Measurements from ENCODE around the gene RCOR1. TPM values are rescaled to one million over a fixed set of nuclear protein-coding genes. Genes with fewer than 3 reads are reported as not detected.

Gene RCOR1
- total RNA-seq, 1 donor from 2014 or later = 4.7 TPM

GRCh38 chr14:102771144-102771543, 178.7 kb downstream of the RCOR1 start:
- H3K4me1 ChIP-seq = no peaks in the 10 kb centered on the region
- TF ChIP-seq CTCF (IDR thresholded peaks at IDR 0.05) = no peak
- H3K27ac ChIP-seq = no peak overlapping the region
- H3K27me3 ChIP-seq = no peaks in the 10 kb centered on the region
- no peak for DNase-seq (ENCODE audit: low spot score in 2 of 2)
- no peaks in the 10 kb centered on the region for H3K9me3 ChIP-seq
- H3K4me3 ChIP-seq = no peak overlapping the region
- intact Hi-C loops (cut with DNase I) = no loop called here
- no peaks in the 10 kb centered on the region for H3K36me3 ChIP-seq

GRCh38 chr14:102772781-102773570, 180.5 kb downstream of the RCOR1 start:
- no peak for DNase-seq (ENCODE audit: low spot score in 2 of 2)
- Histone ChIP-seq H3K27ac (no peak overlapping the region), H3K9me3 (no peaks in the 10 kb centered on the region), H3K27me3 (no peaks in the 10 kb centered on the region), H3K4me1 (no peaks in the 10 kb centered on the region), H3K4me3 (no peak overlapping the region), H3K36me3 (no peaks in the 10 kb centered on the region)
- no peak for TF ChIP-seq CTCF (IDR thresholded peaks at IDR 0.05)
- intact Hi-C loops (cut with DNase I) = no loop called here

GRCh38 chr14:102774391-102775153, 182.1 kb downstream of the RCOR1 start:
- TF ChIP-seq CTCF (IDR thresholded peaks at IDR 0.05) = peak; percentile 43 to 67 (median 54)
- H3K4me3 ChIP-seq = no peak overlapping the region
- no peaks in the 10 kb centered on the region for H3K36me3 ChIP-seq
- peak overlapping the region in 1 of 2 donors; percentile 1 for H3K27ac ChIP-seq
- no peaks in the 10 kb centered on the region for H3K27me3 ChIP-seq
- intact Hi-C loops (cut with DNase I) = loop anchor here (5.0 kb wide), 1 partner anchor 143 kb away; no protein-coding TSS in a partner anchor
- peaks cover 0 to 8% of the 10 kb centered on the region in 2 donors for H3K4me1 ChIP-seq
- no peak for DNase-seq (ENCODE audit: low spot score in 2 of 2)
- no peaks in the 10 kb centered on the region for H3K9me3 ChIP-seq

- no peak for DNase-seq (ENCODE audit: low spot score in 2 of 2)
- peak overlapping the region; percentile 65 to 68 for H3K27ac ChIP-seq
- no peaks in the 10 kb centered on the region for H3K36me3 ChIP-seq
- no peak overlapping the region for H3K4me3 ChIP-seq
- TF ChIP-seq CTCF (IDR thresholded peaks at IDR 0.05) = no peak
- H3K27me3 ChIP-seq = no peaks in the 10 kb centered on the region
- intact Hi-C loops (cut with DNase I) = loop anchor here (5.0 kb wide), 1 partner anchor 141 kb away; no protein-coding TSS in a partner anchor
- peaks cover 0 to 12% of the 10 kb centered on the region in 2 donors for H3K4me1 ChIP-seq
- H3K9me3 ChIP-seq = no peaks in the 10 kb centered on the region
These were observed 183.7 kb downstream of the RCOR1 start for GRCh38 chr14:102775855-102776760.

All from ascending aorta (tissue), 2 donors.